Osteoblast (primary cell): ENCODE data around the gene RBM20. TPM values are rescaled to one million over a fixed set of nuclear protein-coding genes. Genes with fewer than 3 reads are reported as not detected.
"Not testable (repeated sequence)": the region's sequence is repeated elsewhere in the genome, so short reads cannot be mapped to it uniquely, and the experiment has no call there.

Experiments
- DNase-seq: peaks from one replicate; pipeline ENCODE4 v3.0.0; 2011; ENCODE audit warnings: low spot score, mixed read lengths; ENCODE audit not compliant: insufficient read length; ENCODE audit errors: missing footprints
- H2AFZ ChIP-seq: 2 replicates; pipeline ENCODE4 v1.6.0; 2011; ENCODE audit warnings: mild to moderate bottlenecking, low read length
- H3K27ac ChIP-seq: 2 replicates; pipeline ENCODE4 v1.5.1; 2011; ENCODE audit warnings: mild to moderate bottlenecking, low read depth, low read length, moderate library complexity
- H3K27me3 ChIP-seq: 2 replicates; pipeline ENCODE4 v1.6.0; 2012; ENCODE audit warnings: mild to moderate bottlenecking, control low read depth, inconsistent platforms, low read length, moderate library complexity; ENCODE audit not compliant: insufficient read depth
- H3K36me3 ChIP-seq: 2 replicates; pipeline ENCODE4 v1.5.1; 2011; ENCODE audit warnings: mild to moderate bottlenecking, low read length, control low read depth, moderate library complexity; ENCODE audit not compliant: insufficient read depth
- H3K4me1 ChIP-seq: 2 replicates; pipeline ENCODE4 v1.5.1; 2011; ENCODE audit warnings: mild to moderate bottlenecking, low read length, control low read depth, moderate library complexity; ENCODE audit not compliant: insufficient read depth
- H3K4me2 ChIP-seq: 2 replicates; pipeline ENCODE4 v1.6.0; 2011; ENCODE audit warnings: mild to moderate bottlenecking, low read length; ENCODE audit not compliant: insufficient read depth
- H3K4me3 ChIP-seq: fragments of 200-600 bp; sonication (generic); 3 replicates; pipeline ENCODE4 v1.5.1; 2012; ENCODE audit warnings: mild to moderate bottlenecking, low read length, inconsistent platforms; ENCODE audit not compliant: insufficient read depth
- H3K79me2 ChIP-seq: 2 replicates; pipeline ENCODE4 v1.6.0; 2012; ENCODE audit warnings: mild to moderate bottlenecking, low read length, control low read depth, inconsistent platforms; ENCODE audit not compliant: insufficient read depth
- H3K9me3 ChIP-seq: 2 replicates; pipeline ENCODE4 v1.5.1; 2011; ENCODE audit warnings: low read depth, low read length, control low read depth
- H4K20me1 ChIP-seq: 2 replicates; pipeline ENCODE4 v1.6.0; 2012; ENCODE audit warnings: mild to moderate bottlenecking, low read length, control low read depth; ENCODE audit not compliant: insufficient read depth
- total RNA-seq: library from RNA; depleted of rRNA; stranded (reverse); fragments of >200 nt; gene quantifications from 2 replicates; pipeline ENCODE4 v1.2.3, GENCODE V29; 2012
- TF ChIP-seq, protein P1 (sequence below): IDR thresholded peaks from 2 replicates; pipeline ENCODE4 v1.5.1; 2011; ENCODE audit warnings: mild to moderate bottlenecking, low read depth, low read length, moderate library complexity; ENCODE audit errors: extremely low read depth

Gene RBM20
- total RNA-seq, 1 donor, result not detected

DNA sequence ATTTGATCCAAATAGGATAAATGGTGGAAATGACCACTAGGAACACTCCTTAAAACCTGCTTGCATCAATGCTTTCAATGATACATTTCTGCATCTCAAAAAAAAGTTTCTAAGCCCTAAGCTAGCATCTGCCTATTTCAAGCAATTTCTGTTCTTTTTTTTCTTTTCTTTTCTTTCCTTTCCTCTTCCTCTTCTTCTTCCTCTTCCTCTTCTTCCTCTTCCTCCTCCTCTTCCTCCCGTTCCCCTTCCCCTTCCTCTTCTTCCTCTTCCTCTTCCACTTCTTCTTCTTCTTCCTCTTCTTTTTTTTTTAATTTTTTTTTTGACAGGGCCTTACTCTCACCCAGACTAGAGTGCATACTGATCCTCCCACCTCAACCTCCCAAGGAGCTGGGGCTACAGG is 15.4 kb downstream of the RBM20 start:
- no peak overlapping the region for H2AFZ ChIP-seq
- no peaks in the 10 kb centered on the region for H3K79me2 ChIP-seq
- H3K4me1 ChIP-seq, result peaks cover under 1% of the 10 kb centered on the region
- H3K27ac ChIP-seq, result no peak overlapping the region
- H4K20me1 ChIP-seq, result no peaks in the 10 kb centered on the region
- H3K4me2 ChIP-seq, result no peak overlapping the region
- no peaks in the 10 kb centered on the region for H3K9me3 ChIP-seq
- H3K4me3 ChIP-seq, result no peak overlapping the region
- no peaks in the 10 kb centered on the region for H3K36me3 ChIP-seq
- TF ChIP-seq, protein P1, sequence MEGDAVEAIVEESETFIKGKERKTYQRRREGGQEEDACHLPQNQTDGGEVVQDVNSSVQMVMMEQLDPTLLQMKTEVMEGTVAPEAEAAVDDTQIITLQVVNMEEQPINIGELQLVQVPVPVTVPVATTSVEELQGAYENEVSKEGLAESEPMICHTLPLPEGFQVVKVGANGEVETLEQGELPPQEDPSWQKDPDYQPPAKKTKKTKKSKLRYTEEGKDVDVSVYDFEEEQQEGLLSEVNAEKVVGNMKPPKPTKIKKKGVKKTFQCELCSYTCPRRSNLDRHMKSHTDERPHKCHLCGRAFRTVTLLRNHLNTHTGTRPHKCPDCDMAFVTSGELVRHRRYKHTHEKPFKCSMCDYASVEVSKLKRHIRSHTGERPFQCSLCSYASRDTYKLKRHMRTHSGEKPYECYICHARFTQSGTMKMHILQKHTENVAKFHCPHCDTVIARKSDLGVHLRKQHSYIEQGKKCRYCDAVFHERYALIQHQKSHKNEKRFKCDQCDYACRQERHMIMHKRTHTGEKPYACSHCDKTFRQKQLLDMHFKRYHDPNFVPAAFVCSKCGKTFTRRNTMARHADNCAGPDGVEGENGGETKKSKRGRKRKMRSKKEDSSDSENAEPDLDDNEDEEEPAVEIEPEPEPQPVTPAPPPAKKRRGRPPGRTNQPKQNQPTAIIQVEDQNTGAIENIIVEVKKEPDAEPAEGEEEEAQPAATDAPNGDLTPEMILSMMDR, result no peak
- peaks cover 5% of the 10 kb centered on the region for H3K27me3 ChIP-seq
- no peak for DNase-seq

DNA sequence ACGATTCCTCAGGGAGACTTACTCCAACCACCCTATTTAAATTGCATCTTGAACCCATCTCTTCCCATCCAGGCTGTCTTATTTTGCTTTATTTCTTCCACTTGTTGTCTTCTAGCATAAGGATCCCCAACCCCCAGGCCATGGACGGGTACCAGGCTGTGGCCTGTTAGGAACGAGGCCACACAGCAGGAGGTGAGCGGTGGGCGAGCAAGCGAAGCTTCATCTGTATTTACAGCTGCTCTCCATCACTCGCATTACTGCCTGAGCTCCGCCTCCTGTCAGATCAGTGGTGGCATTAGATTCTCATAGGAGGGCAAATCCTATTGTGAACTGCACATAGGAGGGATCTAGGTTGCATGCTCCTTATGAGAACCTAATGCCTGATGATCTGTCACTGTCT is 16.2 kb downstream of the RBM20 start:
- not testable (repeated sequence) for H3K9me3 ChIP-seq, H2AFZ ChIP-seq, H4K20me1 ChIP-seq, H3K36me3 ChIP-seq, H3K27ac ChIP-seq, DNase-seq, H3K4me2 ChIP-seq, H3K4me1 ChIP-seq, H3K4me3 ChIP-seq, H3K27me3 ChIP-seq, H3K79me2 ChIP-seq

GRCh38 chr10:110661292-110661691 is 17.2 kb downstream of the RBM20 start:
- H3K36me3 ChIP-seq, result no peaks in the 10 kb centered on the region
- H3K79me2 ChIP-seq, result no peaks in the 10 kb centered on the region
- H3K27ac ChIP-seq, result no peak overlapping the region
- TF ChIP-seq, protein P1, result no peak
- H3K27me3 ChIP-seq, result peaks cover 5% of the 10 kb centered on the region
- no peaks in the 10 kb centered on the region for H3K9me3 ChIP-seq
- H4K20me1 ChIP-seq, result no peaks in the 10 kb centered on the region
- no peak for DNase-seq
- no peak overlapping the region for H3K4me2 ChIP-seq
- peaks cover 9% of the 10 kb centered on the region for H3K4me1 ChIP-seq
- no peak overlapping the region for H2AFZ ChIP-seq
- H3K4me3 ChIP-seq, result no peak overlapping the region

DNA sequence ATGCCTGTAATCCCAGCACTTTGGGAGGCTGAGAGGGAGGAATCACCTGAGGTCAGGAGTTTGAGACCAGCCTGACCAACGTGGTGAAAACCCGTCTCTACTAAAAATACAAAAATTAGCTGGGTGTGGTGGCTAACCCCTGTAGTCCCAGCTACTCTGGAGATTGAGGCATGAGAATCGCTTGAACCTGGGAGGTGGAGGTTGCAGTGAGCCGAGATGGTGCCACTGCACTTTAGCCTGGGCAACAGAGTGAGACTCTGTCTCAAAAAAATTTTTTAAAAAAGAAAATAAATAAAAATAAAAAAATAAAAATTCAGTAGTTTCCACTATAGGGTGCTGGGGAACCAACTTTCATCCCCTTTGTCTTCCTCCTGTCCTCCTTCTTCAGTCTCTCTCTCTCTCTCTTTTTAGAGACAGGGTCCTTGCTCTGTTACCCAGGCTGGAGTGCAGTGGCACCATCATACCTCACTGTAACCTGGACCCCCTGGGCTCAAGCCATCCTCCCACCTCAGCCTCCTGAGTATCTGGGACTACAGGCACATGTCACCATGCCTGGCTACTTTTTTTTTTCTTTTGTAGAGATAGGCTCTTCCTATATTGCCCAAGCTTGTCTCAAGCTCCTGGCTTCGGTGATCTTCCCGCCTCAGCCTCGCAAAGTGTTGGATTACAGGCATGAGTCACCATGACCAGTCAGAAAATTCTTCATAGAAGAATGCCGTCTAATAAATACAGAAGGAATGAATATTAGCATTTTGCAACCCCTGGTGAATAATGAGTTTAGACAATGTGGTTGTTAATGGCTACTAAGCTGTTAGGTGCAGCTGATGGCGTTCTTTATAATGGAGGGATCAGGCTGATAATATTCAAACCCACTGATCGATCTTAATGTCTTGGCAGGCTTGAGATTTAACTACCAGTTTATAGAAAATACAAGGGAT is 20.6 kb downstream of the RBM20 start:
- H3K4me1 ChIP-seq, result peaks cover 9% of the 10 kb centered on the region
- no peak overlapping the region for H3K4me2 ChIP-seq
- H3K36me3 ChIP-seq, result no peaks in the 10 kb centered on the region
- H3K4me3 ChIP-seq, result no peak overlapping the region
- no peaks in the 10 kb centered on the region for H4K20me1 ChIP-seq
- TF ChIP-seq, protein P1, result no peak
- no peak for DNase-seq
- no peak overlapping the region for H3K27ac ChIP-seq
- H3K79me2 ChIP-seq, result no peaks in the 10 kb centered on the region
- H2AFZ ChIP-seq, result no peak overlapping the region
- peaks cover 19% of the 10 kb centered on the region for H3K27me3 ChIP-seq
- H3K9me3 ChIP-seq, result no peaks in the 10 kb centered on the region

GRCh38 chr10:110666259-110666658 is 22.1 kb downstream of the RBM20 start:
- H4K20me1 ChIP-seq, H3K4me1 ChIP-seq, H3K4me3 ChIP-seq, H3K4me2 ChIP-seq, H3K79me2 ChIP-seq, H3K36me3 ChIP-seq, H3K27ac ChIP-seq, H3K9me3 ChIP-seq, H2AFZ ChIP-seq, DNase-seq: not testable (repeated sequence)
- H3K27me3 ChIP-seq, result peaks cover 23% of the 10 kb centered on the region
